ENCODE data around the gene SEPHS1.
"Not testable (repeated sequence)": the region's sequence is repeated elsewhere in the genome, so short reads cannot be mapped to it uniquely, and the experiment has no call there.

The SEPHS1 gene, protein sequence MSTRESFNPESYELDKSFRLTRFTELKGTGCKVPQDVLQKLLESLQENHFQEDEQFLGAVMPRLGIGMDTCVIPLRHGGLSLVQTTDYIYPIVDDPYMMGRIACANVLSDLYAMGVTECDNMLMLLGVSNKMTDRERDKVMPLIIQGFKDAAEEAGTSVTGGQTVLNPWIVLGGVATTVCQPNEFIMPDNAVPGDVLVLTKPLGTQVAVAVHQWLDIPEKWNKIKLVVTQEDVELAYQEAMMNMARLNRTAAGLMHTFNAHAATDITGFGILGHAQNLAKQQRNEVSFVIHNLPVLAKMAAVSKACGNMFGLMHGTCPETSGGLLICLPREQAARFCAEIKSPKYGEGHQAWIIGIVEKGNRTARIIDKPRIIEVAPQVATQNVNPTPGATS

GRCh38 chr10:13348216-13349017 is at the start of gene SEPHS1:
SEPHS1 (minus strand) TSS chr10:13348293; CDS start chr10:13344950, 3,343 bp downstream.
- DNase-seq = peak; percentile 88

DNA sequence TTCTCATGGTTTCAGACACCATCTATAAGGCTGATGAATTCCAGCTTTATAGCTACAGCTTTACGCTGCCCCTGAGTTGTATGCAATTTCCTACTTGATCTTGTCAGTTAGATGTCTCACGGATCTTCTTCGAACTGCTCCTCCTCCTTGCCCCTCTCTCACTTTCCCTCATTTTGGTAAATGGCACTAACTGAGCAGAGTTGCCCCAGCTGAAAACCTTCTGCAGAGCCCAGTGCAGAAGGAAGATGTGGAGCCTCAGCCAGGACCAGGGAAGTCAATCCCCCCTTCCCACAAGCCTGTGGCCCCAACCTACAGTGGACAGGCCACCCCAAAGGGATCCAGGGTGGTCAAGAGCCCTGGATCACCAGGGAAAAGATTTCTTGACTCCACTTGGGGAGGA is 49.0 kb upstream of the SEPHS1 start:
- DNase-seq = no peak

- no peak for DNase-seq
Observed at GRCh38 chr10:13396369-13396768, 48.3 kb upstream of the SEPHS1 start.

DNA sequence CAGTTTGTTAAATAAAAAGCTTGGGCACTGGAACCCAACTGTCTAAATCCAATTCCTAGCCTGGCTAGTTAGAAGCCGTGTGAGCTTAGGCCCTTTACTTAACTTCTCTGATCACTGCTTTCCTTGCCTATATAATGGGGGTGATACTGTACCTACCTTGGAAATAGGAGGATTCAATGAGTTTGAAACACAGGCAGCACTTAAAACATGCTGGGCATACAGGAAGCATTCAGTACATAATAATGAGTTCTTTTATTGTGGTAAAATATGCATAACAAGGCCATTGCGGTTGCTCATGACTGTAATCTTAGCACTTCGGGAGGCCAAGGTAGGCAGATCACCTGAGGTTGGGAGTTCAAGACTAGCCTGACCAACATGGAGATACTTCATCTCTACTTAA is 47.4 kb upstream of the SEPHS1 start:
- DNase-seq = no peak

DNA sequence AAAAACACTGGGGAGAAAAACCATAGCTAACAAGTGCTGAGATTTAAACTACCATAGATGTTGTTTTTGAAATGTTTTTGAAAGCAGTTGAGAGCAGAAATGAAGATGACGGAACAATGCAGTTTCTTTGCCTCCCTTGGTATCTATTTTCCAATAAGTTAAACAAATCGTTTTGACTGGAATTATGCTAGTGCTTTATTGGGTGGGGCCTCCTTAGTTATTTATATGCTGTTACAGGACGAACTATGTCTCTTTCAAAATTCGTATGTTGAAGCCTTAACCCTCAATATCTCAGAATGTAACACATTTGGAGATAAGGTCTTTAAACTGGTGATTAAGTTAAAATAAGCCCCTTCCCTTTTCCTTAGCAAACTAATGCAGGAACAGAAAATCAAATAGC is 45.5 kb upstream of the SEPHS1 start:
- no peak for DNase-seq

DNA sequence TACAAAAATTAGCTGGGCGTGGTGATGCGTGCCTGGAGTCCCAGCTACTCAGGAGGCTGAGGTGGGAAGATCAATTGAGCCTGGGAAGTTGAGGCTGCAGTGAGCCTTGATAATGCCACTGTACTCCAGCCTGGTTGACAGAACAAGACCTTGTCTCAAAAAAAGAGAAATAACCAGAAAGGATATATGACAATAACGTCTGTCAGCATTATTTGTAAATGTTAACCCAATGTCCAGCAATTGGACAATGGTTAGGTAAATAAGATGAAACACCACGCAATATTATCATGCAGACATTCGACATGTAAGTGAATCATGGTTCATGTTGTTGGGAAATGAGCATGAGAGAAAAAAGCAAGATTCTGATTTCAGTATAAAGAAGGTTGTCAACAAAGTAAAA is 44.6 kb upstream of the SEPHS1 start:
- DNase-seq = no peak

DNA sequence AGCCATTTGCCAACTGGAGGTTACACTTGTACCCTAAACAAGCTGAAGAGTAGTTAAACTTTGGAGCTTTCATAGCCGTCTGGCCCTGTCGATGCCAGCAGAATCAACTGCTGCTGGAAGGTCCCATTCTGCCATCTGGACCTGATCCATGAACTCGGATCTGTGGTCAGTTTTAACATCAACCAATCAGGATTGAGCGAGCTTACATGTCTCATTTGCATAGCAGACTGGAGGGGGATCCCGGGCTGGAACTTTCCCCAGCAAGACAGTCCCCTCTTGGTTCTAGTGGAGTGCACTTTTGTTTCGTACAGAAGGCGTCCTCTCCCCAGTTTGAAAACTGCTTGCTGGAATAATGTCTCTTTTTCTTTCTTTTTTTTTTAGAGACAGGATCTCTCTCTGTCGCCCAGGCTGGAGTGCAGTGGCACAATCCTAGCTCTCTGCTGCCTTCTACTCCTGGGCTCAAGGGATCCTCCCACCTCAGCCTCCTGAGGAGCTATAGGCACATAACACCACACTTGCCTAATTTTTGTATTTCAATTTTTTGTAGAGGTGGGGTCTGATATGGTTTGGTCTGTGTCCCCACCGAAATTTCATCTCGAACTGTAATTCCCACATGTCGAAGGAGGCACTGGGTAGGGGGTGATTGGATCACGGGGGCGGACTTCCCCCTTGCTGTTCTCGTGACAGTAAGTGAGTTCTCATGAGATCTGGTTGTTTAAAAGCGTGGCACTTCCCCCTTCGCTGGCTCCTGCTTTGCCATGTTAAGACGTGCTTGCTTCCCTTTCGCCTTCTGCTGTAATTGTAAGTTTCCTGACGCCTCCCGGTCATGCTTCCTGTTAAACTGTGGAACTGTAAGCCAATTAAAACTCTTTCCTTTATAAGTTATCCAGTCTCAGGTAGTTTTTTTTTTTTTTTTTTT is 42.8 kb upstream of the SEPHS1 start:
- no peak for DNase-seq

DNA sequence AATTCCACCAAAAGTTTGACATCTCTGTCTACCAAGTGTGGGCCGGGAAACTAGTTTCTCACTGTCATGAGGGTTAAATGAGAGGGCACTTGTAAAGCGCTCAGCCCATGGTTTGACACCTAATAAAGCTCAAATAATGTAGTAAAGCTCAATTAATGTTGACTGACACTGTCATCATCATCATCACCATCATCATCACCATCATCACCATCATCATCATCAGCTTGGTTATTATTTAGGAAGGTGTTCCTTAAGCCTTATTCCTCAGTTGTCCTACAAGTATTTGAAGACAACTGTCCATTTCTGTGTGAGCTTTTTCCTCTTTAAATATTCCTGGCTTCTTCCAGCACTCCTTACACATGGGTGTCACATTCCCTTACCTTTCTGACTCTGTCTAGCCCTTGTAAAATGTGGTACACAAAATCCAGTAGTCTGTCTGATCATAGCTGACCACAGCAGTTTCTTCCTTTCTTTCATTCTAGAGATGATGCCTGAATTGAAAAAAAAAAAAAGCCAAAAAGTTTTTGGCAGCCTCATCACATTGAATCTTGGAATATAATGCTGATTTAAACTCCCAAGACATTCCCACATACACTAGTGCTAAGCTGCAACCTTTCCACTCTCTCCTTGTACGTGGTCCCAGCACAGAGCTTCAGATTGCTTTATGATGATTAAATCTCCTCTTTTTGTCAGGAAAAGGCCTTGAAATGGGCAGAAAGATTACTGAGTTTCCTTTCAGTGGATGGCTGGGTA is 40.6 kb upstream of the SEPHS1 start:
- no peak for DNase-seq

DNA sequence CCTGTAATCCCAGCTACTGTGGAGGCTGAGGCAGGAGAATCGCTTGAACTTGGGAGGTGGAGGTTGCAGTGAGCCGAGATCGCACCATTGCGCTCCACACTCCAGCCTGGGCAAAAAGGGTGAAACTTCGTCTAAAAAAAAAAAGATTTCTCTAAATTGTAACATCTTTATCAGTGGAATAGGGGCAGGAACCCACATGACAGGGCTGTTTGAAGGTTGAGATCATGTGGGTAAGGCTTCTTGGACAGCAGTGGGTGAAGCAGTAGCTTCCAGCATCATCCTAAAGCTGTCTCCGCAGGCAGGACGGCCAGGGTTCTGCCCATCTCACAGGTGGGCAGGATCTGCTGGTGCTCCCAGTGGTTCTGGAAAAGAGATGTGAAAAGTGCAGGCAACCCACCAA is 37.9 kb upstream of the SEPHS1 start:
- DNase-seq = no peak

- DNase-seq = no peak
Observed at GRCh38 chr10:13383399-13383761, 35.3 kb upstream of the SEPHS1 start.

- DNase-seq = no peak
Observed at GRCh38 chr10:13382703-13383398, 34.8 kb upstream of the SEPHS1 start.

- DNase-seq = not testable (repeated sequence)
Observed at GRCh38 chr10:13379061-13379460, 31.0 kb upstream of the SEPHS1 start.

DNA sequence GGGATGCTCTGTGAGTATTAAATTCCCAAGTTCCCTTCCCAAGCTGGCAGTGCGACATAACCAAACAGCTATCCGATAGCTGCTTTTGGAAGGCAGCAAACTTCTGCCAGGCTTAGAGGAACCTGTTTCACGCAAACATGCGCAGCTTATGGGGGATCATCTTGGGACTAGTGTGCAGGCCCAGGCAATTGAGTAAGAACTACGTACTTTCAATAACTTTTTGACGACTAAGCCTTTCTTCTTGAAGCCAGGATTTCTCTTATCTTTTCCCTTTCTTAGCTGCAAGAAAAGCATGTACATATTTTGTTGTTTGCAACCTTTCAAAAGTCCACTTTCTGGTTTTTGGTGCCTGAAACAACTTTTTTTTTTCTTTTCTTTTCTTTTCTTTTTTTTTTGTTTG is 28.7 kb upstream of the SEPHS1 start:
- no peak for DNase-seq

DNA sequence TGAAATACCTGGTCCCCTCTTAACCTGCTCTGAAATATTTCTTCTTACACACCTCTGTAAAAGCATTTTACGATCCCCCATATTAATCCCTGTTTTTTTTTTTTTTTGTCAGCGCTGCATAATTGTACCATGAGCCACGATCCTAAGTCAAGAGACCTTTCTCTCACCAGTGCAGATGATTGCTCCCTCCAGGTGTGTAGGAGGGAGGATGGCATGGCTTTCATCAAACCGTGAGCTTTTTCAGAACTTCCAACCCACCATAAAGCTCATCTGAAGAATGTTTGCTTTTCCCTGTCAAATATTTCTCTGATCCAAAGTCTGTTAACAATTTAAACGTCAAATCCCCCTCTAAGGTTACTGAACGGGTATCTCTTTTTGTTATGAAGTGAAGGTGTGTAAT is 28.2 kb upstream of the SEPHS1 start:
- no peak for DNase-seq

DNA sequence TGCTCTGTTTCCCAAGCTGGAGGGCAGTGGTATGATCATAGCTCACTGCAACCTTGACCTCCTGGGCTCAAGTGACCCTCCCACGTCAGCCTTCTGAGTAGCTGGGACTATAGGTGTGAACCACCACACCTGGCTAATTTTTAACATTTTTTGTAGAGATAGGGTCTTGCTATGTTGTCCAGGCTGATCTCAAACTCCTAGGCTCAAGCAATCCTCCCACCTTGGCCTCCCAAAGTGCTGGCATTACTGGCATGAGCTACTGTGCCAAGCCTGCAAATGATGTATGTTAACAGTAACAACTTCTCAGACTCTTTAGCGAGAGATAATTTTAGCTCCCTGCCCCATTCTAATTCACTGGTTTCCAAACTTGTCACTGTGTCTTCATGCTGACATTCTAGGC is 27.7 kb upstream of the SEPHS1 start:
- no peak for DNase-seq

GRCh38 chr10:13373644-13374043 is 25.6 kb upstream of the SEPHS1 start:
- no peak for DNase-seq

DNA sequence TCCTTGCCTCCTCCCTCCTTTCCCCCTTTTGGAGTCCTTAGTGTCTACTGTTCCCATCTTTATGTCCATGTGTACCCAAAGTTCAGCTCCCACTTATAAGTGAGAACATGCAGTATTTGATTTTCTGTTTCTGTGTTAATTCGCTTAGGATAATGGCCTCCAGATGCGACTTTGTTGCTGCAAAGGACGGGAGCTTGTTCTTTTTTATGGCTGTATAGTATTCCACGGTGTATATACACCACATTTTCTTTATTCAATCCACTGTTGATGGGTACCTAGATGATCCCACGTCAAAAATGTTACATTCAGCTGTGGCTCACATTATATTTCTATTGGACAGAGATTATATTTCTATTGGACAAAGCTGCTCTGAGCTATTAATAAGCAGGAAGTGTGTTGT is 24.4 kb upstream of the SEPHS1 start:
- no peak for DNase-seq

DNA sequence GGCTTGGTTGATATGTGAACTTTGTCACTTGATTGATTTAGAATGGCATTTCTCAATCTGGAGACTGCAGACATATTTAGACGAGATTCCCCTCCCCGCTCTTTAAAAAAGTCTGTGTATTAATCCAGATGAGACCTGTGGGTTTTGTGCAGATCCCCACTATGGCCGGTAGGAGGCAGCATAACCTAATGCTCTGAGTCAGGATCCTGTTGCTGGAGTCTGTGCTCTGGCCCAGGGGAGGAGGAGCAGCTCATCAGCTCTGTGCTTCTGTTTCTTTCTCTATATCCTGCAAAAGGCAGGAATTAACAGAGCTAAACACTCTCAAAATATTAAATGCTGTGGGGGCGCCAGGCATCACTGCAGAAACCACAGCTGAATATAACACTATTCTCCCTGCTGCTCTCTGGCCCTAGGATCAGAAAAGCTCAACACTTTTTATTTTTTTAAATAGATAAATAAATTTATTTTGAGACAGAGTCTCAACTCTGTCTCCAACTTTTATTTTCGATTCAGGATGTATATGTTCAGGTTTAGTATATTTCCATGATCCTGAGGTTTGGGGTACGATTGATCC is 23.9 kb upstream of the SEPHS1 start:
- DNase-seq = peak; percentile 70

GRCh38 chr10:13366891-13367290 is 18.8 kb upstream of the SEPHS1 start:
- DNase-seq = no peak

GRCh38 chr10:13365831-13366230 is 17.7 kb upstream of the SEPHS1 start:
- DNase-seq = no peak

- DNase-seq = no peak
Observed at GRCh38 chr10:13365243-13365642, 17.1 kb upstream of the SEPHS1 start.

GRCh38 chr10:13360587-13360986 is 12.5 kb upstream of the SEPHS1 start:
- DNase-seq = no peak

Data from stimulated activated CD4-positive, alpha-beta T cell treated with anti-CD3 and anti-CD28 coated beads, Interleukin-1b, Interleukin-23, amount 100 ng/mL, for 48 hours (primary cell).